Smooth muscle cell (in vitro differentiated cells): ENCODE results near the gene FHL2. TPM values are rescaled to one million over a fixed set of nuclear protein-coding genes. Genes with fewer than 3 reads are reported as not detected.

Experiments
- DNase-seq: peaks from one replicate; lab custom pipeline; 2025; ENCODE audit not compliant: unreplicated experiment; lab: John Stamatoyannopoulos, UW
- H2AFZ ChIP-seq: fragments of 200-600 bp; sonication (generic); 2 replicates; pipeline ENCODE4 v1.6.0; 2016; ENCODE audit warnings: antibody characterized with exemption, low read depth, mild to moderate bottlenecking
- H3F3A ChIP-seq: fragments of 200-600 bp; sonication (generic); 2 replicates; pipeline ENCODE4 v1.6.0; 2017; ENCODE audit warnings: antibody characterized with exemption, low read depth
- H3K27ac ChIP-seq: fragments of 200-600 bp; sonication (generic); 2 replicates; pipeline ENCODE4 v1.5.1; 2016; ENCODE audit warnings: low read depth, mild to moderate bottlenecking
- H3K27me3 ChIP-seq: fragments of 200-600 bp; sonication (generic); 2 replicates; pipeline ENCODE4 v1.6.1; 2016; ENCODE audit warnings: low read depth, mild to moderate bottlenecking
- H3K36me3 ChIP-seq: fragments of 200-600 bp; sonication (generic); 2 replicates; pipeline ENCODE4 v1.5.1; 2016; ENCODE audit warnings: low read depth
- H3K4me1 ChIP-seq: fragments of 200-600 bp; sonication (generic); 2 replicates; pipeline ENCODE4 v1.5.1; 2016; ENCODE audit warnings: low read depth
- H3K4me2 ChIP-seq: fragments of 200-600 bp; sonication (generic); 2 replicates; pipeline ENCODE4 v1.6.0; 2016; ENCODE audit warnings: mild to moderate bottlenecking
- H3K4me3 ChIP-seq: fragments of 200-600 bp; sonication (generic); 2 replicates; pipeline ENCODE4 v1.5.1; 2016; ENCODE audit warnings: mild to moderate bottlenecking
- H3K79me2 ChIP-seq: fragments of 200-600 bp; sonication (generic); 2 replicates; pipeline ENCODE4 v1.6.0; 2016; ENCODE audit warnings: low read depth, mild to moderate bottlenecking
- H3K9ac ChIP-seq: fragments of 200-600 bp; sonication (generic); 2 replicates; pipeline ENCODE4 v1.6.0; 2016; ENCODE audit warnings: low read depth
- H3K9me3 ChIP-seq: fragments of 200-600 bp; sonication (generic); replicated peaks from 2 replicates; pipeline ENCODE4 v1.5.1; 2016; ENCODE audit warnings: low read depth
- H4K20me1 ChIP-seq: fragments of 200-600 bp; sonication (generic); 2 replicates; pipeline ENCODE4 v1.6.0; 2016; ENCODE audit warnings: low read depth
- WGBS: methylation state at CpG from one replicate; pipeline ENCODE4 v1.1.7; 2016; ENCODE audit warnings: low lambda C conversion rate; 5-methylcytosine and 5-hydroxymethylcytosine counted together
- polyA plus RNA-seq: library from polyadenylated mRNA; unstranded; fragments of >200 nt; fragmentation: Nextera tagmentation; extraction: Ambion mirVana; gene quantifications from 2 replicates; pipeline ENCODE4 v1.2.1, GENCODE V29; 2016
- total RNA-seq: library from RNA; depleted of rRNA; stranded (reverse); fragments of >200 nt; gene quantifications from 2 replicates; pipeline ENCODE4 v1.2.3, GENCODE V29; 2014
- TF ChIP-seq, protein P1 (sequence below): fragments of 200-600 bp; sonication (generic); IDR thresholded peaks from 2 replicates; pipeline ENCODE4 v1.5.1; 2017; ENCODE audit warnings: borderline replicate concordance, mild to moderate bottlenecking, antibody characterized with exemption; ENCODE audit not compliant: insufficient read depth, poor library complexity, severe bottlenecking

Gene FHL2
- total and polyA plus RNA-seq, 2 experiments from 2014 or later = 64.1 to 98.0 TPM

DNA sequence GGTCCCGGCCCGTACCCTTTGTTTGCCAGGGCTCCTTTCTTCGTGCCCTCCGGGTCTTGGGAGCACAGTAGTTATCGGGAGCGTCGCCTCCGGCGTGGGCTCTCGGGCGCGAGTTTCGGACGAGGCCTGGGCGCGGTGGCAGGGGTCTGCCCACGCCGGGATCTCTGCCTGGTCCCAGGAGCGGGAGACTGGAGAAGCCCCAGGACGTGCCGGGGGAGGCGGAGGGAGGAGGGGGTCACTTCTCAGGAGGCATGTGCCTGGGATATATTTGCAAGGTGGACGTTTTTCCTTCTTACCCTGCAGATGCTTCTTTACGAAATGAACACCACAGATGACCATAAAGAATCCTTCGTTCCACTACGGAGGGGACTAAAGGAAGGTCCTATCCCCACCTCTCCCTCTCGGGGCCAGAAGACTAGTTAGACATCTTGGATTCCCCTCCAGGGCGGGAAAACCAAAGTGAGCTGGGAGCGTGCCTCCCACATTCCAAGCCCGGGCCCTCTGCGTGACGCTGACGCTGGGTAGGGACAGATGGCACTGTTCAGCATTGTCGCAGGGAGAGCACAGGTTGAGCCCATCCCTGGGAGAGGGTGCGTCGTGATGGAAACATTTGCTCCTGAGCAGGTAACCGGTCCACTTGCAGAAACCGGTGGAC lies 483 bp upstream of the FHL2 start:
- H3K9ac ChIP-seq = peak overlapping the region; percentile 100

DNA sequence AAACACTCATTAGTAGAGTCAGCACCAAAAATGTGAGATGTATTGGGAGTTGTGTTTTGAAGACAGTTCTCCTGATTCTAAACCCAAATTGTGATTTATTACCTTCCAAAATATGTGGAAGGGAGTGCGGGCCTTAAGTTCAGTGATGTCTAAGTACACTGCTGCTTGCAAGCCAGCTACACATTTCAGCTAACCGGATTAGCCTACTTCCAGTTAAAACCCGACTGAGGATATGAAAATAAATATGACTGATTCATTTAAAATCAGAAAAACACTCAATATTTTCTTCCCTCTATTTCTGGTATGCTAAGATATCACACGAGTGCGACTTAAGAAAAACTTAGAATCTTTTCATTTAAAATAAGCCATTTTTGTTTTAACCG lies 907 bp downstream of the FHL2 start:
- 8% methylated on average over 6 of the region's 6 CpGs for WGBS
- Histone ChIP-seq H4K20me1 (peaks cover 37% of the 10 kb centered on the region), H3K9ac (peak overlapping the region; percentile 100), H3K27ac (peak overlapping the region; percentile 97), H3F3A (peaks cover 7% of the 10 kb centered on the region), H3K4me2 (peak overlapping the region; percentile 97), H3K9me3 (no peaks in the 10 kb centered on the region), H2AFZ (no peak overlapping the region), H3K27me3 (no peaks in the 10 kb centered on the region), H3K4me3 (peak overlapping the region; percentile 100), H3K79me2 (peaks cover 55% of the 10 kb centered on the region), H3K36me3 (no peaks in the 10 kb centered on the region), H3K4me1 (peaks cover 18% of the 10 kb centered on the region)
- TF ChIP-seq, protein P1, sequence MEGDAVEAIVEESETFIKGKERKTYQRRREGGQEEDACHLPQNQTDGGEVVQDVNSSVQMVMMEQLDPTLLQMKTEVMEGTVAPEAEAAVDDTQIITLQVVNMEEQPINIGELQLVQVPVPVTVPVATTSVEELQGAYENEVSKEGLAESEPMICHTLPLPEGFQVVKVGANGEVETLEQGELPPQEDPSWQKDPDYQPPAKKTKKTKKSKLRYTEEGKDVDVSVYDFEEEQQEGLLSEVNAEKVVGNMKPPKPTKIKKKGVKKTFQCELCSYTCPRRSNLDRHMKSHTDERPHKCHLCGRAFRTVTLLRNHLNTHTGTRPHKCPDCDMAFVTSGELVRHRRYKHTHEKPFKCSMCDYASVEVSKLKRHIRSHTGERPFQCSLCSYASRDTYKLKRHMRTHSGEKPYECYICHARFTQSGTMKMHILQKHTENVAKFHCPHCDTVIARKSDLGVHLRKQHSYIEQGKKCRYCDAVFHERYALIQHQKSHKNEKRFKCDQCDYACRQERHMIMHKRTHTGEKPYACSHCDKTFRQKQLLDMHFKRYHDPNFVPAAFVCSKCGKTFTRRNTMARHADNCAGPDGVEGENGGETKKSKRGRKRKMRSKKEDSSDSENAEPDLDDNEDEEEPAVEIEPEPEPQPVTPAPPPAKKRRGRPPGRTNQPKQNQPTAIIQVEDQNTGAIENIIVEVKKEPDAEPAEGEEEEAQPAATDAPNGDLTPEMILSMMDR = no peak
- no peak for DNase-seq

More for the DNA sequence above, 483 bp upstream of the FHL2 start:
- TF ChIP-seq, protein P1 = no peak
- H3K4me1 ChIP-seq = peaks cover 26% of the 10 kb centered on the region
- H3K27ac ChIP-seq = peak overlapping the region; percentile 97
- H3K4me3 ChIP-seq = peak overlapping the region; percentile 100
- H2AFZ ChIP-seq = peak overlapping the region; percentile 48
- H3K9me3 ChIP-seq = no peaks in the 10 kb centered on the region
- H3F3A ChIP-seq = peaks cover 7% of the 10 kb centered on the region
- no peaks in the 10 kb centered on the region for H3K36me3 ChIP-seq
- H3K4me2 ChIP-seq = peak overlapping the region; percentile 97
- H3K79me2 ChIP-seq = peaks cover 41% of the 10 kb centered on the region
- H3K27me3 ChIP-seq = no peaks in the 10 kb centered on the region
- whole genome bisulfite sequencing = 43% methylated on average over 35 of the region's 38 CpGs
- H4K20me1 ChIP-seq = peaks cover 24% of the 10 kb centered on the region
- DNase-seq = no peak

DNA sequence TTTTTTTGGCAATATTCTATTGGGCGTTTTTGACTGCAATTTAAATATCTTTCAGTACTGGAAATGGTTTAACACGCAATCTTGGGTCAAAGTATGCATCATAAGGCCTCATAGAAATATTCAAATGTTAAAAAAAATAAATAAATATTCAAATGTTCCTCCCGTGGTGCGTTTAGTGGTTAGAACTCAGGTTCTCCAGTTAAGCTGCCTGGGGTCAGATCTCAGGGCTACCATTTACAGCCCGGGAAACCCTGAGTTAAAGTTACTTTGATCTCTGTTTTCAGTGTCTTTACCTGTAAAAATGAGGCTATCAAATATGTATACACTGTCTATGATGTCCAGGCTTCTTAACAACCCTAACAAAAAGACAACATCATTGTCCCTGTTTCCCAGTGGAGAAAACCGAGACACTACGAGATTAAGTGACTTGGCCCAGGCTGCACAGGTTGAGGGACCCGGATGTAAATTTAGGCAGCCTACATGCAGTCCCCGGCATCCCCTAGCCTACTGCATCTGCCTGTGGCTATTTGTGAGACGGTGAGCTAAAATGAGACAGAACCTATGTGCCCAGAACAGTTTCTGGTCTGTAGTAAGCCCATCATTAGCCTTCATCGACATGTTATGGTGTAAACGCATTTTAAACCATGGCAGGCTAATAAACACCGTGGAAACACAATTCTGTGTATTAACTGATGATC lies 1.7 kb downstream of the FHL2 start:
- Histone ChIP-seq H2AFZ (no peak overlapping the region), H3K27ac (peak overlapping the region; percentile 97), H3K36me3 (no peaks in the 10 kb centered on the region), H4K20me1 (peaks cover 45% of the 10 kb centered on the region), H3F3A (peaks cover 7% of the 10 kb centered on the region), H3K9ac (peak overlapping the region; percentile 100), H3K4me3 (peak overlapping the region; percentile 100), H3K4me1 (peaks cover 18% of the 10 kb centered on the region), H3K27me3 (no peaks in the 10 kb centered on the region), H3K4me2 (peak overlapping the region; percentile 97), H3K79me2 (peaks cover 63% of the 10 kb centered on the region), H3K9me3 (no peaks in the 10 kb centered on the region)
- TF ChIP-seq, protein P1 = no peak
- DNase-seq = no peak
- WGBS = 49% methylated on average over 13 of the region's 13 CpGs
